MM.1S (cell line): ENCODE measurements around the gene CHAF1A.
A peak's percentile ranks its signal among the peaks of the same experiment; 100 is the strongest.

ENCODE experiments used
- DNase-seq: peaks from one replicate; pipeline ENCODE4 v3.0.0-alpha.2; 2015
- H2AFZ ChIP-seq: fragments of 300-600 bp; sonication (generic); 2 replicates; pipeline ENCODE4 v1.6.0; 2016; ENCODE audit warnings: antibody characterized with exemption, low read length
- H3F3A ChIP-seq: fragments of 300-600 bp; sonication (generic); 2 replicates; pipeline ENCODE4 v1.6.1; 2016; ENCODE audit warnings: mild to moderate bottlenecking, antibody characterized with exemption, low read length, moderate library complexity, mixed read lengths; ENCODE audit not compliant: insufficient read depth
- H3K27ac ChIP-seq: fragments of 300-600 bp; sonication (generic); 2 replicates; pipeline ENCODE4 v1.5.1; 2016; ENCODE audit warnings: mild to moderate bottlenecking, low read length
- H3K27me3 ChIP-seq: fragments of 300-600 bp; sonication (generic); replicated peaks from 2 replicates; pipeline ENCODE4 v1.6.0; 2016; ENCODE audit warnings: low read length; ENCODE audit not compliant: insufficient read depth
- H3K36me3 ChIP-seq: fragments of 300-600 bp; sonication (generic); replicated peaks from 2 replicates; pipeline ENCODE4 v1.6.1; 2016; ENCODE audit warnings: mild to moderate bottlenecking, low read length, mixed read lengths; ENCODE audit not compliant: insufficient read depth
- H3K4me1 ChIP-seq: fragments of 300-600 bp; sonication (generic); 2 replicates; pipeline ENCODE4 v1.6.1; 2016; ENCODE audit warnings: low read length, mixed read lengths
- H3K4me2 ChIP-seq: fragments of 300-600 bp; sonication (generic); 2 replicates; pipeline ENCODE4 v1.6.0; 2016; ENCODE audit warnings: low read depth, low read length
- H3K4me3 ChIP-seq: fragments of 300-600 bp; sonication (generic); 2 replicates; pipeline ENCODE4 v1.5.1; 2016; ENCODE audit warnings: low read length, mixed read lengths
- H3K79me2 ChIP-seq: fragments of 300-600 bp; sonication (generic); 2 replicates; pipeline ENCODE4 v1.6.1; 2016; ENCODE audit warnings: mixed run types, low read length, mixed read lengths
- H3K9ac ChIP-seq: fragments of 300-600 bp; sonication (generic); 2 replicates; pipeline ENCODE4 v1.6.1; 2016; ENCODE audit warnings: low read length, mixed read lengths
- H3K9me2 ChIP-seq: fragments of 300-600 bp; sonication (generic); replicated peaks from 2 replicates; pipeline ENCODE4 v1.6.1; 2016; ENCODE audit warnings: mild to moderate bottlenecking, low read length, mixed read lengths; ENCODE audit not compliant: insufficient read depth
- H3K9me3 ChIP-seq: fragments of 300-600 bp; sonication (generic); replicated peaks from 2 replicates; pipeline ENCODE4 v1.6.1; 2016; ENCODE audit warnings: mild to moderate bottlenecking, low read length, mixed read lengths; ENCODE audit not compliant: insufficient read depth
- H4K20me1 ChIP-seq: fragments of 300-600 bp; sonication (generic); 2 replicates; pipeline ENCODE4 v1.6.1; 2016; ENCODE audit warnings: mild to moderate bottlenecking, low read length, moderate library complexity, mixed read lengths; ENCODE audit not compliant: insufficient read depth
- CTCF ChIP-seq: fragments of 300-600 bp; sonication (generic); IDR thresholded peaks from 2 replicates; pipeline ENCODE4 v1.5.1; 2016; ENCODE audit warnings: antibody characterized with exemption, low read length, mixed read lengths
- EZH2 ChIP-seq: fragments of 300-600 bp; sonication (generic); optimal IDR thresholded peaks from 2 replicates; pipeline ENCODE3; 2017; ENCODE audit warnings: low read depth, mild to moderate bottlenecking, antibody characterized with exemption, low read length, mixed read lengths
- EZH2phosphoT487 ChIP-seq: fragments of 300-600 bp; sonication (generic); IDR thresholded peaks from 2 replicates; pipeline ENCODE4 v1.6.1; 2018; ENCODE audit warnings: antibody characterized with exemption, low read length

Gene CHAF1A

DNA sequence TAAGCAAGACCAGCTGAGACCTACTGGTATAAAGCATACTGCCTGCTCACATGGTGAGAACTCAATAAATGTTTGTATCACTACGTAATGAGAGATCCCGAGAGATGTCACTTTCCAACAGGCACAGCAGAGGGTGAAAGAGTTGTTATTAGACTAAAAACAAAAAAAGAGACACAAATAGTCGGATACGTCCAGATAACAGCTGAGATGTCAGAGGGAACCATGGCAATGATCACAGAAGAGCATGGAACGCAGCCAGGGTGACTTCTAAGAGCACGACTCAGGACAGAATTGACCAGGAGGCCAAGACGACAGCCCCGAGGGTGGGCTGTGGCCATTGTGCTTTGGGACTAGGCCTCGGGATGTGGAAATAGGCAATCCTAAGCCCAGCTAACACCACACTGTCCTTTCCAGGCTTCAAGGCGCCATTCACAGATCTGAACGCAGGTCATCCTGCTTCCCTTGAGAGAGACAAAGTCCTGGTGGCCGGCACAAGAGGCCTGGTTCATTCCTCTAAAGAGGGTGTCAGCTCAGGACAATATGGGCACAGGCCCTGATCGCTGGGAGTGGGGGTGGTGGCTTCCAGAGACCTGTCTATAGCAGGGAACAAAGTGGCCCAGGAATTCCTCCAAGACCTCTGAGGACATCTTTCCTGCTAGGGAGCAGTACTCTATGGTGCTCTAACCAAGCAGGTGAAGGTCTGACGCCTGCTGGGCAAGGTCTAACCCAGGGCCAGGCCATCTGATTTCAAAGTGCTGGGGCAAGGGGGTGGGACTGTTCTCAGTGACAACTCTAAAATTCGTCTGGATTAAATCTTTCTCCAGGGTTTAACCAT is 5.3 kb upstream of the CHAF1A start:
- Histone ChIP-seq H3K9ac (no peak overlapping the region), H3K27me3 (no peaks in the 10 kb centered on the region), H3K27ac (no peak overlapping the region), H4K20me1 (peaks cover 13% of the 10 kb centered on the region), H3K4me1 (peaks cover 17% of the 10 kb centered on the region), H3K36me3 (no peaks in the 10 kb centered on the region), H3K4me2 (no peak overlapping the region), H3K9me3 (no peaks in the 10 kb centered on the region), H3K9me2 (no peaks in the 10 kb centered on the region), H3F3A (peaks cover 10% of the 10 kb centered on the region; the same call in 1 of the 2 replicates), H3K79me2 (peaks cover 83% of the 10 kb centered on the region), H2AFZ (no peak overlapping the region), H3K4me3 (no peak overlapping the region)
- DNase-seq: no peak
- TF ChIP-seq CTCF (no peak), EZH2 (no peak), EZH2phosphoT487 (no peak)

- Histone ChIP-seq H3K27me3 (no peaks in the 10 kb centered on the region), H3K36me3 (no peaks in the 10 kb centered on the region), H3K4me1 (peaks cover 18% of the 10 kb centered on the region), H3K4me2 (peak overlapping the region; percentile 82), H3F3A (peaks cover 10% of the 10 kb centered on the region; the same call in 1 of the 2 replicates), H3K9me3 (no peaks in the 10 kb centered on the region), H2AFZ (peak overlapping the region; percentile 71), H4K20me1 (0 out of 2 replicates have a peak, but pooled peaks cover 15% of the 10 kb centered on the region), H3K4me3 (peak overlapping the region; percentile 79), H3K9me2 (no peaks in the 10 kb centered on the region), H3K9ac (peak overlapping the region; percentile 93), H3K27ac (peak overlapping the region; percentile 43; the same call in 1 of the 2 replicates), H3K79me2 (peaks cover 79% of the 10 kb centered on the region)
- DNase-seq: no peak
- TF ChIP-seq EZH2phosphoT487 (no peak), EZH2 (no peak), CTCF (no peak)
Measured at GRCh38 chr19:4399812-4400134, 2.7 kb upstream of the CHAF1A start.

DNA sequence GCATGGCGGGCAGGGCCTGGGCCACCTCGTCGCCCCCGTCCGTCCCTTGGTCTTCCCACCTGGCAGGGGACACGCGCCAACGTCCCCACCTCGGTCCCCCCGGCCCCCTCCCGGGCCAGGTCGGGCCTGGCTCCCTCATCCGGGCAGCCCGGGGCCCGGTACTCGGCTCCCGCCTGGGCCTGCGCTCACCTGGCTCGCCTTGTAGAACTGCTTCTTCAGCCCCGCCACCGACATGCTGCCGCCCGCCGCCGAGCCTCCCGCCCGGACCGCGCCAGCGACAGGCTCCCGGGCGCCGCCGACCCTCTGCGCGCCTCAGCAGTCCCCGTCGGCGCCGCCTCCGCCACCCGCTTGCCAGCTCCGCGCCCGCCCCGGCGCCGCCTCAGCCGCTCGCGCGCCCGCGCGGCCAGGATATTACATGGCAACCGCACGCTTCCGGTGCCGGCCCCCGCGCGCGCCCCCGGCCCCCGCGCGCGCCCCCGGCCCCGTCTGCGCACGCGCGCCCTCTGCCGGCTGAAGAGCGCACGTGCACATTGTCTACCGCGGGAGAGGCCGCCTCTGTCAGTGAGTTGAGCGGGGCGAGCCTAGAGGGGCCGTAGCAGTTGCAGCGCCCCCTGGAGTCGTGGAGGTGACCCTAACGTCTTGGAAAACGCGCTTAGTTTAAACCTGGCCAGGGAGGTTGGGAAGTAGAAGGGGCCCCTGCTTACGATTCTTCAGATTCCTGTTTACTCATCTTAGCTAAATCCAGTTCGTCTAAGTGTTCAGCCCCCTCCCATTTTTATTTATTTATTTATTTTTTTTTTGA is 2.1 kb upstream of the CHAF1A start, which contains the start of gene SH3GL1:
SH3GL1 (minus strand) TSS at position 413 of the 802 bp plus-strand sequence; CDS start at position 234, 179 bp downstream.
- Histone ChIP-seq H2AFZ (peak within 1 kb of the TSS; percentile 71), H4K20me1 (0 out of 2 replicates have a peak, but pooled peaks cover 16% of the 10 kb centered on the region), H3F3A (peaks cover 10% of the 10 kb centered on the region; the same call in 1 of the 2 replicates)

More for the DNA sequence above, 2.1 kb upstream of the CHAF1A start, which contains the start of gene SH3GL1:
- H3K27me3 ChIP-seq: no peaks in the 10 kb centered on the region
- H3K79me2 ChIP-seq: peaks cover 79% of the 10 kb centered on the region
- TF ChIP-seq EZH2 (no peak), CTCF (peak; percentile 94)
- peak within 1 kb of the TSS; percentile 79 for H3K4me3 ChIP-seq
- peak within 1 kb of the TSS; percentile 87 for H3K4me2 ChIP-seq
- DNase-seq: peak; percentile 95
- H3K27ac ChIP-seq: peak within 1 kb of the TSS; percentile 43; the same call in 1 of the 2 replicates
- H3K4me1 ChIP-seq: peaks cover 17% of the 10 kb centered on the region
- no peaks in the 10 kb centered on the region for H3K9me2 ChIP-seq
- H3K9me3 ChIP-seq: no peaks in the 10 kb centered on the region
- peak within 1 kb of the TSS; percentile 93 for H3K9ac ChIP-seq
- H3K36me3 ChIP-seq: no peaks in the 10 kb centered on the region
